NCI-H2196 treated with DMSO at 0.1 percent for 48 hours (cell line): Measurements from ENCODE around the gene UGT1A3.

Source experiments
- DNase-seq: peaks from one replicate; lab custom pipeline; 2025; ENCODE audit not compliant: unreplicated experiment; lab: John Stamatoyannopoulos, UW

Gene UGT1A3

DNA sequence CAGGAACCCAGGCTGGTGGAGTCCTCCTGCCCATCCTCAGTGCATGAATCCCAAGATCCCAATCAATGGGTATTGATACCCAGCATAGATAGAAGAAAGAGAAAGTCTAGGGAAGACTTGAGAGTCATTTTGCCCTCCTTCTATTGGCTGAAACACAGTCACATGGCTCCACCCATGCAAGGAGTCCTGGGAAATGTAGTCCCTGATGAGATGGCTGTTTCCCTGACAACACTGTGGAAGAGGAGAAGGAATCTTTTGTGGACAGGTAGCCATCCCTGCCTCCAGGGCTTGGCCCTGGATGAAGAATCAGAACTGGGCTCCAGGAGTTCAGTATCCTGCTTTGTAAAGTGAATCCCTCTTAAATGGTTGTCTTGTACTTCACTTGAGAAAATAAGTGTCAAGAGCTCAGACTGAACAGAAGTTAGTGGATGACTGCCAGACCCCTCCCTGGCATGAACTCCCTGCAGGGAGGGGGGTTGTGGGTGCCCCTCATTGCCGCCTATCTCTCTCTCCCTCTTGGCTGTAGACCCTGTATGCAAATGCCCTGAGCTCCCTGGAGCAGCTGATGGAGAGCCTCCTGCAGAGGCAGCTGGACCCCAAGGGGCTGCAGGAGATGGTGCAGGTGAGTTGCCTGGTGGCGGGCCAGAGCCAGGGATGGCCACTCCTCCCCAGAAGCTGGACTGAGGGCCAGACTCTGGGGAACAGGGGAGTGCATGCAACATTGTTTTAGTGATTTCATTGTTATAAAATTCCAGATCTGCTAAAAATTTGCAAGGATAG, 85.4 kb downstream of the UGT1A3 start:
- no peak for DNase-seq

DNA sequence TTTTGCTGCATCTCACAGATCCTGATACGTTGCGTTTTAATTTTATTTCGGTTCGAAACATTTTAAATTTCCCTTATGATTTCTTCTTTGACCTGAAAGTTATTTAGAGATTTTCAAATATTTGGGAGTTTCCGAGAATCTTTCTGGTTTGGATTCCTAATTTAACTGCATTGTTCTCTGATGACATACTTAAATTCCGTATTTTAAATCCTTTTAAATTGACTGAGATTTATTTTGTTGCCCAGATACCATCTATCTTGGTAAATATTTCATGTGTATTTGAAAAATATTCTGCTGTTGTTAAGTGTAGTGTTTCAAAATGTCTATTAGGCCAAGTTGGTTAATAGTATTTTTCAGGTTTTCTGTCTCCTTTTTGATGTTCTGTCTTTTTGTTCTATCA, 87.0 kb downstream of the UGT1A3 start:
- no peak for DNase-seq

- no peak for DNase-seq
Observed at GRCh38 chr2:233816334-233816733, 87.5 kb downstream of the UGT1A3 start.

DNA sequence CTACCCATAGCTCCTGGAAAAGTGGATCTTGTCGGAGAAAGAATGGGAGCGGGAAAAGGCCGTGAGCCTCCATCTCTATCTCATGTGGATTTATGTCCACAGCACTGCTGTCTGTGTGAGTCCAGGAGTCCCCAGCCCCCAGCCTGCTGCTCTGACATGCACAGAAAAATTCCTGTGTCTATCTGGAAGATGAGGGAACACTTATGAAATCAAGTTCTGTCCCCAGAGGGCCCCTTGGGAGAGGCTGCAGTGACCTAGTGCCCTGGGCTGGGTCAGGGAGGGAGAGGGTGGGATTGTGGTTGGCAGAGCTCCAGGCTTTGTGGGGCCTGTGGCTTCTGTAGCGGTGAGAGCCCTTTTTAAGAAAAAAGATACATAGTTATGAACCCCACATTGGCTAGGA, 87.9 kb downstream of the UGT1A3 start:
- DNase-seq: no peak

DNA sequence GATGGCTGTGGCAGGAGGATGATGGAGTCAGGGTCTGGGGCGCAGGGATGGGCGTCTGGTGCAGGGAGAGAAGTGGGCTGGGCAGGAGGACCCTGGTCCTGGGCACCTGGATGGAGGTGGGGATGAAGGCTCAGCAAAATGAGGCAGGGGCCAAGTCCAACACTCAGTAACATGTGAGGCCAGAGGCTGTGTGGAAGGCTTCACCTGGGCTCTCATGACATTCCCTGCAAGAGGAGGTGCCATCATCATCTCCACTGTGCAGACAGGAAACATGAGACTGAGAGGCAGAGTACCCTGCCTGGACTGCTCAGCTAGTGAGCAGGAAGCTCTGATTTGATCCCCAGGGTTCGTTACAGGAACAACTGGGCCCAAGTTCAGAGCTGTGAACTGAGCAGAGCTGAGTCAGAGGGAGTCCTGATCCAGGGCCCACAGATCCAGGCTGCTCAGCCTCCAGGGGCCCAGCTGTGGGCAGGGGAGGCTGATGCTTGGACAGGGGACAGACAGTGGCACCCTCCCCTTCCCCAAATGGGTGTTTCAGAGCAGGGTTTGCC, 88.6 kb downstream of the UGT1A3 start:
- no peak for DNase-seq

DNA sequence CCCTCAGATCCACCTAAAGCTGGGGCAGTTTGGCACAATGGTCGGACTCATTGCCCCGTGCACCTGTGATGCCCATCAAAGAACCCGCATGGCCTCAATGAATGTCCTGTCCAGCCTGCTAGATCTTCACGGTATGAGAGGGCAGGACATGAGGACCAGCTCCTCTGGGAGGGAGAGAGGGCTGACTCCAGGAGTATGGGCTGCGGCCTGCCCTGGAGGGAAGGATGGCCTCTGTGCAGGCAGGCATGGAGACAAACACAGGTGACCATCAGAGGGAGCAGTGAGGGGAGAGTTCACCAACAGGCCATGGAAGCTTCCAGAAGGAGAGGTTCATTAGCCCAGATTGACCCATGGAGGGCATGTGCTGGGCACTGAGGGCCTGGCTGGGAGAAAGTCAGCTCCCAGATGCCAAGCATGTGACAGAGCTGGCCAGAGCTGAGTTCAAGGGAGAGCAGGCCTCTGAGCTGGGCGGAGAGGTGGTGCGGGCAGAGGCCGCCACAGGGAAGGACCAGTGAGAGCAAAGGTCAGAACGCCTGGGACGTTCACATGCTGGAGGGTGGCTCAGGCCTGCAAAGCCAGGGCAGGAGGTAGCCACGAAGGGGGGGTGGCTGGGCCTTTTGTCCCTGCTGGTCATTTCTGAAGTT, 89.3 kb downstream of the UGT1A3 start:
- no peak for DNase-seq

- DNase-seq: no peak
Observed at GRCh38 chr2:233818639-233819621, 90.1 kb downstream of the UGT1A3 start.

DNA sequence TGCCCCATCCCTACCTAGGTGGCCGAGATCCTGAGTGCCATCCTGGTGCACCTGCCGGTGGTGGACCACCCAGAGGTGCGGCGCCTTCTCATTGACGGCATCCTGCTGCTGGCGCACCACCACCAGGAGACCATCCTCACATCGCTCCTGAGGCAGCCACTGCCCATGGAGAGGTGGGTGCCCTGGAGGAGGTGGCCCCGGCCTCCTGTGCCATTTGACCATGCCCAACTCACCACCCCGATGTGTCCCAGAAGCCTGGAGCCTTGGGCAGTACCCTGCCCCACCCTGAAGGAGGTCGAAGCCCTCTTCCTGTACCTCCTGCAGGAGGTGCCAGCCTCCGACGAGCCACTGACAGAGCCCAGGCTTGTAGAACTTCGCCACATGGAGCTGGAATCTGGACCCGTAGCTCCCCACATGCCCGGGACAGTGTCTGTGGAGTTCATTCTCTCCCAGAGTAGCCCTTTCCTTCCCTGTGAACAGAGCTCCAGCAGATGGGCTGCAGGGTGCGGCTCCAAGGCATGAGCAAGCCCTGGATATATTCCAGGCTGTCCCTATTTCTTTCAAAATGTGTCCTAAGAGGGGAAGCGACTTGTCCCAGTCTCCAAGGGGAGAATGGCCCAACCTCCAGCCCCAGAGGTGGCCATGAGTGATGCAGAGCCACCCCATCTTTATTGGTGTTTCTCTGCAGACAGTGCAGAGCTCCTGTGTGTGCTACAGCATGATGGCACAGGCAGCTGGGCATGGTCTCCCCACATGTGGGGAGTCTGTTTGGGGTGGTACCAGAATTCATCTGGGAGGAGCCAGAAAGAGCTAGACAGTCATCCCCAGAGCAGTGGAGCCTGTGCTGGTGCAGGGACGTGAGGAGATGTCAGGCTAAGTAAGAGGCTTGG, 91.3 kb downstream of the UGT1A3 start:
- no peak for DNase-seq

GRCh38 chr2:233820774-233821105, 91.9 kb downstream of the UGT1A3 start:
- no peak for DNase-seq

DNA sequence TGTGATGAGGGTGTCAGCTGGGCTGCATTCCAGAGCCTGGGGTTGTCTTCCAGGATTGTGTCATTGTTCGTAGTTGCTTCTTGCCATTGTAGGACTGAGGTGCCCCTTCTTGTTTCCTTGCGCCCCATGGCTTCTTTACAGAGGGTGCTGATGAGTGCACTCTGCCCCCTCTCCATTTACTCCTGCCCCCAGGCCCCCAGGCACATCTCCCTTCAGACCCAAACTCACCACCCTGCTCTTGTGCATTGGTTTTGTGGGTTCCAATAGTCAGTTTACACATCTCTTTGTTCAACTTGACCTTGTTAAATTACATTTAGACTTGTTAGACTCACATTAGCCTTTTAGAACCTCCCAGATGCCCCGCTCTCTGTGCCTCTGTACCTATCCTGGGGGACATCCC, 92.4 kb downstream of the UGT1A3 start:
- DNase-seq: no peak

DNA sequence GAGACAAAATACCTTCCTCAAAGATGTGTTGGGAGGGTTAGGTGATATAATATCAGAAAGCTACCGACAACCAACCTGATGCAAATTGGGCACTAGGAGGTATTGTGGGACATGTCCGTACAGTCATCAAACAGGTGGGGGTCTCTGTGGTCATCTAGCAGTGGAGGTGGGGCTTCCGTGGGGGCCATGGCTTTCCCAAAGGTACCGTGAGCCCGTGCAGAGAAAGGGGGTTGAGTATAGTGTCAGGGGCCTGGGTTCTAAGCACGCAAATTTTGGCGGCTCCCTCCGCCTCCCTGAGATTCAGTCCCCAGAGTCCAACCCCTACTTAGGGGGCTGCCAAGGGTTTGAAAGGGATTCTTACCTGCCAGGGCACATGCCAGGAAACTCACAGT, 92.9 kb downstream of the UGT1A3 start:
- no peak for DNase-seq

DNA sequence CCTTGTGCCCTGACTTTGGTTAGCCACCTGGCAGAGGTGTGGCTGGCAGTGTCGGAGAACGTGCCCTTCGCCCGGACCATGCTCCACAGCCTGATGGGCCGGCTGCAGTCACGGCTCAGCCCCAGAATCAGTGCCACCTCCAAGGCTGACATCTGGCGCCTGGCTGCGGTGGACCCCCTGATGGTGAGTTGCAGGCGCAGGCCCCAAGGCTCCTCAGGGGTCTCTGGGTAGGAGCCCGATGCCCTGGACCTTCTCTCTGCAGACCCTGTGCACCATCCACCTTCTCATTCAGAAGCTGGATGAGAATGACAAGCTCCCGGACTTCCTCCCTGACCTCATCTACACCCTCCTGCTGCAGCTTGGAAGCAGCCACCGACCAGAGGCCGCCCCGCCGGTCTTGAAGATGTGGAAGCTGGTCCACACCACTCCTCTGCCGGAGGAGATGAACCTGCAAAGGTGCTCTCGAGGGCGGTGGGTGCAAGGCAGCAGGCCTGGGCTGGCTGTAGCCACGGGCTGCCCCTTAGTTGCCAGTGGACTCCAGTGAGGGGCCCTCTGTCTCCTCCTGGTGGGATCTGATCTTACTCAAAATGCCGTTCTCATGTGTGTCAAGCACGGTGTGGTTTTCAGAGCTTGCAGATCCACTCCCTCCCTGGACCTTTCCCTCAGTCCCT, 93.4 kb downstream of the UGT1A3 start:
- DNase-seq: no peak
